Stimulated activated CD8-positive, alpha-beta memory T cell treated with anti-CD3 and anti-CD28 coated beads, Interleukin-4, amount 100 ng/mL, for 4 hours (primary cell): ENCODE data around the gene MINAR2.

ENCODE experiments used
- DNase-seq, 2 donors: peaks; one replicate each; pipeline ENCODE4 v3.0.0-alpha.2; 2020; ENCODE audit warnings: low read depth in 2 of 2, low spot score in 1 of 2

Gene MINAR2

DNA sequence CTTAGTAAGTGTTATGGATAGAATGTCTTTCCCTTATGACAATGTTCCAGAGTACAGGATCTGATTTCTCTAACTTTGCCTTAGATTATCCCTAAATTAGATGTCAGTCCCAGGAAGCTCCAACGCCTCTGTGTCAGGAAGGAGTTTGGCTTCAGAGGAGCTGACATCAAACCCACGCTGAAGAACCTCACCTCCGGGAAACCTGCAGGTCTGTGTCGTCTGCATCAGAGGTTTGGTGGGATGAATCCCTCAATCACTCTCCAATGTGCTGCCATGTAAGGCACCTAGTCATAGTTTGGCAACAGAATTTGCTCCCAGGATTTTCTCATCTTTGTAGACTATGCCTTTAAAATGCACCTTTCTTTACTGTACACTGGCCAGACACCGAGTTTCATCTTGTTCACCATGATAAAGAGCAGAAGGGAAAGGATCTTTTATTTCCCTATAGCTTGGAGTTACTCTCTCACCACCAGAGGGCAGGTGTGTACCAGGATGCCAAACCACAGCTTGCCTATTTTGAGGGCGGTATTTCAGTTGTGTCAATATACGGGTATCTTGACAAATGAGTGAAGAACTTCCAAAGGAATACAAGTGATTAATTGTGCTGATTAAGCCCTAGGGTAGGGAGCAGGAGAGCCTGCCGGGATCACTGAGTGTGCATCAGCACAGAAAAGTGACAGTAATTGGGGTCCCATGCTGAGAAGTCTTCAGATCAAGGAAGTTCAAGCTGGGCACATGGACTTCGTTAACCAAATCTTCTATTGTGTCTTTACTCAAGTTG, 23.4 kb downstream of the MINAR2 start:
- DNase-seq: no peak

DNA sequence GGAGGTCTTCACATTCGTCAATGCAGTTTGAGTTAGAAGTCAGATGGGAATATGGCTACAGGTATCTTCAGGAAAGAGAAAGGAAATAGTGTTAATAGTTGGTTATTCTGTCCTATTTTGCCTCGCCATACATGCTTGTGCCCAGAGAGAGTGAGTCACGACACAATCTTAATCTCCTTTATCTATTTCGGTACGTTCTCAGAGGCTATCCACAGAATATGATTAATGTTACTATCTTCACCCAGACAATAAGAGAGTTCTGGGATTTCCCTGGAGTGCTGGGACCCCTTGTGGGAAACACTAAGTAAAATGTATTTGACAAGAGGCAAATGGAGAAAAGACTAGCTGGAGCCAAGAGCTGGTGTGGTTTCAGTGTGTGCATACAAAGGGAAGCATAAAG, 25.5 kb downstream of the MINAR2 start:
- no peak for DNase-seq

DNA sequence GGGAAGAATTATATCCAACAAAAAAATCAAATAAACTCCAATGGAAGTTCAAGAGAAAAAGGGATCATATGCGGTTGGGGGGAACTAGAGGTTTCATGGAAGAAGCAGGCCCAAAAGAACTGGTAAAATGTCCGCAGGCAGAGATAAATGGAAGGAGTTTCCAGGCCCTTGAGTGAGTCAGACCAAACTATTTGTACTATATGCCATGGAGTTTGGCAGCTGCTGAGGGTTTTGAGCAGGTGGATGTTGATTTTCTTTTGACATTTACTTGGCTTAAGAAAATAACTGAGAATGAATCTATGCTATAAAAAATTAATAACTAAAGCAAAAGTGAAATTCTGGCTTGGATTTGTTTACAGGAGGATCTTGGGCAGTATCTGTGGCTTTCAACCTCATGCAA, 33.7 kb downstream of the MINAR2 start:
- no peak for DNase-seq

DNA sequence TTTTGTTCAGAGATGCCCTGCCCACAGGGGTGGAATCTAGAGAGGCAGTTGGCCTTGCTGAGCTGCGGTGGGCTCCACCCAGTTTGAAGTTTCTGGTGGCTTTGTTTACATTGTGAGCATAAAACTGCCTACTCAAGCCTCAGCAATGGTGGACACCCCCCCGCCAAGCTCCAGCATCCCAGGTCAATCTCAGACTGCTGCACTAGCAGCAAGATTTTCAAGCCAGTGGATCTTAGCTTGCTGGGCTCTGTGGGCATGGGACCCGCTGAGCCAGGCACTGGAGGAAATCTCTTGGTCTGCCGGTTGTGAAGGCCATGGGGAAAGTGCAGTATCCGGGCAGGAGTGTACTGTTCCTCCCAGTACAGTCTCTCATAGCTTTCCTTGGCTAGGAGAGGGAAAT, 55.5 kb downstream of the MINAR2 start:
- DNase-seq: no peak

DNA sequence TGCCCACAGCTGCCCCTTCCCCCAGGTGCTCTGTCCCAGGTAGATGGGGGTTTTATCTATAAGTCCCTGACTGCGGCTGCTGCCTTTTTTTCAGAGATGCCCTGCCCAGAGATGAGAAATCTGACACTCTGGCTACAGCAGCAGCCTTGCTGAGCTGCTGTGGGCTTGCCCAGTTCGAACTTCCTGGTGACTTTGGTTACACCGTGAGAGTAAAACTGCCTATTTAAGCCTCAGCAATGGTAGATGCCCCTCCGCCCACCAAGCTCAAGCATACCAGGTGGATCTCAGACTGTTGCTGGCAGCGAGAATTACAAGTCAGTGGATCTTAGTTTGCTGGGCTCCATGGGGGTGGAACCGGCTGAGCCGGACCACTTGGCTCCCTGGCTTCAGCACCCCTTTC, 56.8 kb downstream of the MINAR2 start:
- no peak for DNase-seq

DNA sequence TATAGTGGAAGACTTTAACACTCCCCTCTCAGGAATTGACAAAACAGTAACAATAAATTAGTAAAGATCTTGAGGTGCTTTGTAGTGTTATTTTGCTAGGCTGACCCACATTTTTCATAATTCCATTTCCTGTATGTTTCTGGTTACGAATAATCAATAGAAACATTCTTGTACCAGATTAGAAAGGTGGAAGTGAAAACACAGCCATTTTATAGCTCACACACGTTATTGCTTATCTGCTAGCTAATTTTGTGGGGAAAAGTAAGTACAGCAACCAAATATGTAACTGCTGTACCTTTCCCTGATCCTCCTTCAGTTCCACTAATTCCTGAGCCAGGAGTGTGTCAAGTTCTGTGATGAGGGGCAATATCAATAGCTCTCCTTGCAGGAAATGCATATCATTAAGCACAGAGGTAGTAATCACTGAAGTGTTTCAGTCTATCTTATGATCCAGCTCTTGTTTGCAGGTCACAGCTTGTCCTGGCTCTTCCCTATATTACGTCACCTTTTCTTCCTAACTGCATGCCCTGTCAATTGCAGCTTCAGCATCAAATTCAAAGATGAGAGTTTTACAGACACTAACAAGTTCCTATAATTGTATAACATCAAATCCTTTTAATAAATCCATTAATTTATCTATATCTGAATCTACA, 59.4 kb downstream of the MINAR2 start:
- no peak for DNase-seq
